Calu3 (cell line): ENCODE measurements around the gene KLHDC3. TPM values are rescaled to one million over a fixed set of nuclear protein-coding genes. Genes with fewer than 3 reads are reported as not detected.
"Not testable (repeated sequence)": the region's sequence is repeated elsewhere in the genome, so short reads cannot be mapped to it uniquely, and the experiment has no call there.

Experiments
- BruUV-seq: library from RNA; stranded (reverse); fragments of 400-500 nt; replicated peaks from 2 replicates; lab custom pipeline; 2021; lab: Mats Ljungman, UMichigan
- CTCF ChIA-PET: fragments of 300-600 bp; sonication (Branson Sonifier 250); formaldehyde crosslinking; loops from one replicate; lab custom pipeline; 2022; ENCODE audit warnings: antibody characterized with exemption; lab: Charles Lee
- DNase-seq: peaks from one replicate; pipeline ENCODE4 v3.0.0; 2022
- H3K27ac Mint-ChIP-seq: one replicate; pipeline ENCODE4 v1.8.0; 2022; ENCODE audit warnings: mixed read lengths; ENCODE audit not compliant: unreplicated experiment
- H3K27me3 Mint-ChIP-seq: one replicate; pipeline ENCODE4 v1.8.0; 2022; ENCODE audit warnings: mixed read lengths; ENCODE audit not compliant: unreplicated experiment
- H3K36me3 Mint-ChIP-seq: one replicate; pipeline ENCODE4 v1.8.0; 2022; ENCODE audit warnings: mild to moderate bottlenecking, moderate library complexity, mixed read lengths; ENCODE audit not compliant: insufficient read depth, unreplicated experiment
- H3K4me1 Mint-ChIP-seq: one replicate; pipeline ENCODE4 v1.8.0; 2022; ENCODE audit warnings: mild to moderate bottlenecking, low read depth, mixed read lengths; ENCODE audit not compliant: unreplicated experiment
- H3K4me3 Mint-ChIP-seq: one replicate; pipeline ENCODE4 v1.8.0; 2022; ENCODE audit warnings: mild to moderate bottlenecking, low read depth, moderate library complexity, mixed read lengths; ENCODE audit not compliant: unreplicated experiment
- H3K9me3 Mint-ChIP-seq: one replicate; pipeline ENCODE4 v1.8.0; 2022; ENCODE audit warnings: low read depth, mixed read lengths; ENCODE audit not compliant: unreplicated experiment
- intact Hi-C: fragments of 100-400 bp; cut with micrococcal nuclease; formaldehyde crosslinking; loops from one replicate; pipeline ENCODE4 v1.10.0; 2022; ENCODE audit not compliant: unreplicated experiment
- total RNA-seq: library from RNA; stranded (reverse); gene quantifications from 2 replicates; pipeline ENCODE4 v1.2.3, GENCODE V29; 2022
- TF ChIP-seq, protein P1 (sequence below): fragments of 200-600 bp; IDR thresholded peaks from one replicate; pipeline ENCODE4 v1.8.0; 2022; ENCODE audit warnings: antibody characterized with exemption; ENCODE audit not compliant: unreplicated experiment

The KLHDC3 gene
- total RNA-seq, 1 experiment from 2014 or later: 85.9 TPM

- CTCF ChIA-PET: interaction anchor here (1.0 to 1.8 kb wide), 2 partner anchors 22 to 106 kb away, joined by 3 to 4 read pairs; partner anchors contain the start of genes KLC4 and MRPL2
- intact Hi-C loops: no loop called here
- TF ChIP-seq, protein P1, sequence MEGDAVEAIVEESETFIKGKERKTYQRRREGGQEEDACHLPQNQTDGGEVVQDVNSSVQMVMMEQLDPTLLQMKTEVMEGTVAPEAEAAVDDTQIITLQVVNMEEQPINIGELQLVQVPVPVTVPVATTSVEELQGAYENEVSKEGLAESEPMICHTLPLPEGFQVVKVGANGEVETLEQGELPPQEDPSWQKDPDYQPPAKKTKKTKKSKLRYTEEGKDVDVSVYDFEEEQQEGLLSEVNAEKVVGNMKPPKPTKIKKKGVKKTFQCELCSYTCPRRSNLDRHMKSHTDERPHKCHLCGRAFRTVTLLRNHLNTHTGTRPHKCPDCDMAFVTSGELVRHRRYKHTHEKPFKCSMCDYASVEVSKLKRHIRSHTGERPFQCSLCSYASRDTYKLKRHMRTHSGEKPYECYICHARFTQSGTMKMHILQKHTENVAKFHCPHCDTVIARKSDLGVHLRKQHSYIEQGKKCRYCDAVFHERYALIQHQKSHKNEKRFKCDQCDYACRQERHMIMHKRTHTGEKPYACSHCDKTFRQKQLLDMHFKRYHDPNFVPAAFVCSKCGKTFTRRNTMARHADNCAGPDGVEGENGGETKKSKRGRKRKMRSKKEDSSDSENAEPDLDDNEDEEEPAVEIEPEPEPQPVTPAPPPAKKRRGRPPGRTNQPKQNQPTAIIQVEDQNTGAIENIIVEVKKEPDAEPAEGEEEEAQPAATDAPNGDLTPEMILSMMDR: no peak
- Mint-ChIP-seq H3K27me3 (no peaks in the 10 kb centered on the region), H3K27ac (no peak overlapping the region), H3K9me3 (no peaks in the 10 kb centered on the region), H3K4me1 (no peaks in the 10 kb centered on the region), H3K4me3 (no peak overlapping the region), H3K36me3 (peaks cover 67% of the 10 kb centered on the region)
- DNase-seq: no peak
- TSS peak; percentile 11 for BruUV-seq
Observed at GRCh38 chr6:43037706-43038105, 23.7 kb downstream of the KLHDC3 start.

DNA sequence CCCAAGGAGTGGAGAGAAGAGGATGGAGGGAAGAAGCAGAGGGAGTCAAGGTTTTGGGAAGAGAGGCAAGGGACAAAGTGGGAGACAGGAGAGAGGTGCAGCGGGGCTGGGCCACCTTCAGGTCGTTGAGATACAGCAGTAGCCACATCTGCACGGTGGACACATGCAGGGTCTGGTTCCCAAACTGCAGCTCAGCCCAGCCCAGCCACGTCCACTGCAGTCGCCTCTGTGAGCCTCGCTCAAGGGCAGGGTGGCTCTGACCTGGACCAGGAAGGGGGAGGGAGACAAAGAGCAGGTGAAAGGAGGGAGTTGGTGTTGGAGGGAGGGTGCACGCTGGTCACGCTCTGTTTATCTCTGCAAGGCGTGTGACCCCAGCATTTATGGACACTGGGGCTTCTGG lies 24.7 kb downstream of the KLHDC3 start:
- no peaks in the 10 kb centered on the region for H3K9me3 Mint-ChIP-seq
- CTCF ChIA-PET: interaction anchor here (1.8 kb wide), 1 partner anchor 105 kb away, joined by 4 read pairs; no protein-coding TSS in a partner anchor
- no peaks in the 10 kb centered on the region for H3K27me3 Mint-ChIP-seq
- no peaks in the 10 kb centered on the region for H3K4me1 Mint-ChIP-seq
- intact Hi-C loops: no loop called here
- no TSS peak for BruUV-seq
- H3K27ac Mint-ChIP-seq: no peak overlapping the region
- DNase-seq: no peak
- H3K4me3 Mint-ChIP-seq: no peak overlapping the region
- TF ChIP-seq, protein P1: no peak
- peaks cover 57% of the 10 kb centered on the region for H3K36me3 Mint-ChIP-seq

DNA sequence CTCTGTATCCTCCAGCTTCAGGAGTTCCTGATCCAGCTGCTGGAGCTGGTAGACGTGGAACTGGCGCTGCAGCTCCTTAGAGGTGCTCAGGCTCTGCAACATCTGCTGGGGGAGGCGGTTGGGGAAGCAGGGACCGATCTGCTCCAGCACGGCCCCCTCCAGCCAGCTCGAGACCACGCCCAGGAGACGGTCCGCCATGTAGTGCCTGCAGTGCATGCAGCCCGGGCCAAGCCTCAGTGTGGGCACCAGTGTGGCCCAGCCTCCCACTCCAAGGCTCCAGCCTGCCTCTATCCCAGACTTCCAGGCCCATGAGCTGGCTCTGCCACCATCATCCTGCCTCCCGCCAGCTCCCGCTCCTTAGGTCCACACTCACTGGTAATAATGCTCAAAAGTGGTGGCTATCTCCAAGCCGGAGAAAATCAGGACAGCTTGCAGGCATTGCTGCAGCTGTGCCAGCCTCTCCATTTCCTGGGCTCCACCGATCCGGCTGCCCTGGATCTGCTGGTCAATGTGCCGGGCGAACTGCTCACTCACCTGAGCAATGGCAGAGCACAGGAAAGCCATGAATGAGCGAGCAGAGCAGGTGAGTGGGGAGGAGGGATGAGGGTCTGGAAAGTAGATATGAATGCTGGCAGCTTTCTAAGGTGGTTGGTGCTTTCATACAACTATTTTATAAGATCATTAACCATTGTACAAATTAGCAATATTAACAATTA lies 26.7 kb downstream of the KLHDC3 start:
- no peak overlapping the region for H3K4me3 Mint-ChIP-seq
- TF ChIP-seq, protein P1: no peak
- intact Hi-C loops: no loop called here
- H3K4me1 Mint-ChIP-seq: no peaks in the 10 kb centered on the region
- no peaks in the 10 kb centered on the region for H3K27me3 Mint-ChIP-seq
- CTCF ChIA-PET: no interaction called here
- H3K9me3 Mint-ChIP-seq: no peaks in the 10 kb centered on the region
- H3K27ac Mint-ChIP-seq: no peak overlapping the region
- BruUV-seq: no TSS peak
- H3K36me3 Mint-ChIP-seq: peaks cover 48% of the 10 kb centered on the region
- no peak for DNase-seq

GRCh38 chr6:43041475-43041874 lies 27.4 kb downstream of the KLHDC3 start:
- H3K36me3 Mint-ChIP-seq: peaks cover 51% of the 10 kb centered on the region
- H3K4me3 Mint-ChIP-seq, H3K27ac Mint-ChIP-seq, DNase-seq, BruUV-seq, H3K4me1 Mint-ChIP-seq, H3K27me3 Mint-ChIP-seq, intact Hi-C loops, H3K9me3 Mint-ChIP-seq: not testable (repeated sequence)
- CTCF ChIA-PET: interaction anchor here (0.7 kb wide), 1 partner anchor 77 kb away, joined by 6 read pairs; no protein-coding TSS in a partner anchor

- BruUV-seq: no TSS peak
- H3K36me3 Mint-ChIP-seq: peaks cover 46% of the 10 kb centered on the region
- H3K27me3 Mint-ChIP-seq: no peaks in the 10 kb centered on the region
- H3K9me3 Mint-ChIP-seq: no peaks in the 10 kb centered on the region
- H3K27ac Mint-ChIP-seq: no peak overlapping the region
- TF ChIP-seq, protein P1: no peak
- no peak for DNase-seq
- intact Hi-C loops: no loop called here
- CTCF ChIA-PET: interaction anchor here (1.3 kb wide), 1 partner anchor 11 kb away, joined by 4 read pairs; the partner anchor contains the start of gene CUL7
- H3K4me3 Mint-ChIP-seq: no peak overlapping the region
- no peaks in the 10 kb centered on the region for H3K4me1 Mint-ChIP-seq
Observed at GRCh38 chr6:43043310-43043709, 29.3 kb downstream of the KLHDC3 start.
